DMS53 (cell line): ENCODE results near the gene RNU1-3.
"Not testable (repeated sequence)": the region's sequence is repeated elsewhere in the genome, so short reads cannot be mapped to it uniquely, and the experiment has no call there.

Experiments used
- DNase-seq: peaks from one replicate; lab custom pipeline; 2025; lab: John Stamatoyannopoulos, UW

Gene RNU1-3

GRCh38 chr1:16636551-16637195 is 30.1 kb downstream of the RNU1-3 start:
- DNase-seq: not testable (repeated sequence)

GRCh38 chr1:16635959-16636358 is 30.8 kb downstream of the RNU1-3 start:
- not testable (repeated sequence) for DNase-seq

GRCh38 chr1:16633540-16634282 is 33.0 kb downstream of the RNU1-3 start:
- not testable (repeated sequence) for DNase-seq

GRCh38 chr1:16632044-16632850 is 34.5 kb downstream of the RNU1-3 start:
- DNase-seq: not testable (repeated sequence)

GRCh38 chr1:16631248-16632043 is 35.3 kb downstream of the RNU1-3 start:
- no peak for DNase-seq

GRCh38 chr1:16630661-16631247 is 36.0 kb downstream of the RNU1-3 start:
- DNase-seq: no peak

GRCh38 chr1:16629916-16630530 is 36.7 kb downstream of the RNU1-3 start:
- not testable (repeated sequence) for DNase-seq

- DNase-seq: no peak
Measured at GRCh38 chr1:16628361-16629111, 38.2 kb downstream of the RNU1-3 start.

- not testable (repeated sequence) for DNase-seq
Measured at GRCh38 chr1:16626409-16626983, 40.3 kb downstream of the RNU1-3 start.

- no peak for DNase-seq
Measured at GRCh38 chr1:16625497-16626408, 41.0 kb downstream of the RNU1-3 start.

- not testable (repeated sequence) for DNase-seq
Measured at GRCh38 chr1:16623812-16624719, 42.7 kb downstream of the RNU1-3 start.

GRCh38 chr1:16623337-16623736 is 43.4 kb downstream of the RNU1-3 start:
- not testable (repeated sequence) for DNase-seq

- not testable (repeated sequence) for DNase-seq
Measured at GRCh38 chr1:16621681-16622315, 45.0 kb downstream of the RNU1-3 start.

GRCh38 chr1:16621300-16621658 is 45.5 kb downstream of the RNU1-3 start:
- DNase-seq: no peak

GRCh38 chr1:16619803-16620501 is 46.8 kb downstream of the RNU1-3 start:
- DNase-seq: not testable (repeated sequence)

- DNase-seq: no peak
Measured at GRCh38 chr1:16618719-16619118, 48.0 kb downstream of the RNU1-3 start.
